Neutrophil (primary cell): Measurements from ENCODE around the gene C5orf15.

Experiments used
- H3K27ac ChIP-seq: fragments of 200-600 bp; sonication (generic); 2 replicates; pipeline ENCODE4 v1.5.1; 2016; ENCODE audit warnings: mild to moderate bottlenecking, moderate library complexity
- H3K27me3 ChIP-seq: fragments of 200-600 bp; sonication (generic); 2 replicates; pipeline ENCODE4 v1.6.0; 2016; ENCODE audit warnings: mild to moderate bottlenecking
- H3K36me3 ChIP-seq: fragments of 200-600 bp; sonication (generic); 2 replicates; pipeline ENCODE4 v1.5.1; 2017
- H3K4me1 ChIP-seq, 2 experiments: fragments of 200-600 bp in 1 of 2; sonication (generic) in 1 of 2; 1 replicate in 1 of 2; 2 replicates in 1 of 2; pipeline versions ENCODE4 v1.5.1 to v1.6.1; 2013 to 2016; ENCODE audit warnings: low read depth in 1 of 2, low read length in 1 of 2, mild to moderate bottlenecking in 1 of 2, moderate library complexity in 1 of 2; ENCODE audit not compliant: control insufficient read depth in 1 of 2, insufficient read depth in 1 of 2
- H3K4me3 ChIP-seq, 2 experiments: fragments of 200-600 bp in 1 of 2; sonication (generic) in 1 of 2; 1 replicate in 1 of 2; 2 replicates in 1 of 2; pipeline ENCODE4 v1.5.1; 2013 to 2016; ENCODE audit warnings: low read depth in 1 of 2, low read length in 1 of 2, mild to moderate bottlenecking in 1 of 2, moderate library complexity in 1 of 2
- H3K9me3 ChIP-seq: fragments of 200-600 bp; sonication (generic); 2 replicates; pipeline ENCODE4 v1.5.1; 2016
- CTCF ChIP-seq: fragments of 200-600 bp; sonication (generic); IDR thresholded peaks from 2 replicates; pipeline ENCODE4 v1.5.1; 2016; ENCODE audit warnings: antibody characterized with exemption

Gene C5orf15

GRCh38 chr5:133934311-133934710 is 34.1 kb downstream of the C5orf15 start:
- Histone ChIP-seq H3K27ac (no peak overlapping the region), H3K36me3 (no peaks in the 10 kb centered on the region), H3K4me1 (no peaks in the 10 kb centered on the region), H3K9me3 (no peaks in the 10 kb centered on the region), H3K4me3 (no peak overlapping the region), H3K27me3 (peaks cover 11% of the 10 kb centered on the region)
- no peak for TF ChIP-seq CTCF

- no peaks in the 10 kb centered on the region for H3K36me3 ChIP-seq
- H3K4me3 ChIP-seq, result no peak overlapping the region
- TF ChIP-seq CTCF, result no peak
- H3K4me1 ChIP-seq, result no peaks in the 10 kb centered on the region
- no peak overlapping the region for H3K27ac ChIP-seq
- H3K9me3 ChIP-seq, result no peaks in the 10 kb centered on the region
- peaks cover 15% of the 10 kb centered on the region for H3K27me3 ChIP-seq
Measured at GRCh38 chr5:133933670-133934295, 34.6 kb downstream of the C5orf15 start.

- Histone ChIP-seq H3K4me3 (no peak overlapping the region), H3K9me3 (no peaks in the 10 kb centered on the region), H3K36me3 (no peaks in the 10 kb centered on the region), H3K27ac (no peak overlapping the region), H3K4me1 (no peaks in the 10 kb centered on the region), H3K27me3 (peaks cover 17% of the 10 kb centered on the region)
- no peak for TF ChIP-seq CTCF
Measured at GRCh38 chr5:133933169-133933509, 35.3 kb downstream of the C5orf15 start.

- peaks cover 21% of the 10 kb centered on the region for H3K27me3 ChIP-seq
Measured at GRCh38 chr5:133932441-133933168, 35.8 kb downstream of the C5orf15 start.

GRCh38 chr5:133931546-133931945 is 36.9 kb downstream of the C5orf15 start:
- peaks cover 23% of the 10 kb centered on the region for H3K27me3 ChIP-seq
- no peaks in the 10 kb centered on the region for H3K4me1 ChIP-seq
- H3K4me3 ChIP-seq, result no peak overlapping the region
- H3K9me3 ChIP-seq, result no peaks in the 10 kb centered on the region
- no peaks in the 10 kb centered on the region for H3K36me3 ChIP-seq
- no peak for TF ChIP-seq CTCF
- no peak overlapping the region for H3K27ac ChIP-seq

More at GRCh38 chr5:133932441-133933168, 35.8 kb downstream of the C5orf15 start:
- no peaks in the 10 kb centered on the region for H3K36me3 ChIP-seq
- no peaks in the 10 kb centered on the region for H3K4me1 ChIP-seq
- H3K4me3 ChIP-seq, result no peak overlapping the region
- H3K9me3 ChIP-seq, result no peaks in the 10 kb centered on the region
- TF ChIP-seq CTCF, result no peak
- H3K27ac ChIP-seq, result no peak overlapping the region
